ENCODE data around the gene KMT5B.

DNA sequence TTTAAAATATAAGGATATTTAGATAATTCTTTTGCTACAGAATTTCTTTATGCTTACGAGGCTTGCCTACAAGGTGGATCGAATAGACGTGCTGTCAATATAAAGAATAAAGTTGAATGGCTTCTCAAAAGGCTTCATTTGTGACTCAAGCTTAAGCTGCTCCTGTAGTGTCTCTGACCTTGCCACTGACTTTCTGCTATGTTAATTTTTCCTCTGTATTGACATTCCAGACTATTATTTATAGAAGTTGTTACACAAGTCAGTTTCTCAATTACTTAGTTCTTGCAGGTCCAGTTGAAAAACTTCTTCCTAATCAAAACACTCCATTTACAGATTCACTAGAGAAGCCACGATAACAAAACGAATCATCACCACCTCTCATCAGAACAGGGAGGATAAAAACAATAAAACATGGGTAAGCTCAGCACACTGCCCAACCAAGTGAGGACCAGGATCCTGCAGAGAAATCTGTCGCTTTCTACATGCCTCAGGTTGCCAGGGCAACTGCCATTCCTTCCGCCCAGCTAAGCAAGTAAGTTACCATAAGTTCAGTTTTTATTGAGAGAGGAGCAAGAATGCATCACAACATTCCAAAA is 52.9 kb downstream of the KMT5B start:
- TF ChIP-seq, protein P1, sequence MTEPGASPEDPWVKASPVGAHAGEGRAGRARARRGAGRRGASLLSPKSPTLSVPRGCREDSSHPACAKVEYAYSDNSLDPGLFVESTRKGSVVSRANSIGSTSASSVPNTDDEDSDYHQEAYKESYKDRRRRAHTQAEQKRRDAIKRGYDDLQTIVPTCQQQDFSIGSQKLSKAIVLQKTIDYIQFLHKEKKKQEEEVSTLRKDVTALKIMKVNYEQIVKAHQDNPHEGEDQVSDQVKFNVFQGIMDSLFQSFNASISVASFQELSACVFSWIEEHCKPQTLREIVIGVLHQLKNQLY (CRISPR knock-in tag; IDR thresholded peaks at IDR 0.05), result no peak
- TF ChIP-seq POLR2A (IDR thresholded peaks at IDR 0.05; ENCODE audit: insufficient read depth in 1 of 2, low read depth in 2 of 2, low read length in 2 of 2) (no peak), CREB1 (IDR thresholded peaks at IDR 0.05) (no peak), CREB1 (CRISPR knock-in tag; IDR thresholded peaks at IDR 0.05) (no peak), JUN (CRISPR knock-in tag; IDR thresholded peaks at IDR 0.05) (no peak), KDM5B (CRISPR knock-in tag; IDR thresholded peaks at IDR 0.05; ENCODE audit: borderline replicate concordance) (no peak), MEIS1 (CRISPR knock-in tag; IDR thresholded peaks at IDR 0.05; ENCODE audit: borderline replicate concordance) (no peak)
- TF ChIP-seq, protein P2, sequence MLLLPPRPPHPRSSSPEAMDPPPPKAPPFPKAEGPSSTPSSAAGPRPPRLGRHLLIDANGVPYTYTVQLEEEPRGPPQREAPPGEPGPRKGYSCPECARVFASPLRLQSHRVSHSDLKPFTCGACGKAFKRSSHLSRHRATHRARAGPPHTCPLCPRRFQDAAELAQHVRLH (CRISPR knock-in tag; IDR thresholded peaks at IDR 0.05; ENCODE audit: borderline replicate concordance, low read depth), result no peak

All from HepG2 (cell line).